GM23248 (cell line): Measurements from ENCODE around the gene PTPN1. TPM values are rescaled to one million over a fixed set of nuclear protein-coding genes. Genes with fewer than 3 reads are reported as not detected.
A peak's percentile ranks its signal among the peaks of the same experiment; 100 is the strongest.

ENCODE experiments used
- DNase-seq: peaks from one replicate; pipeline ENCODE4 v3.0.0-alpha.2; 2015
- H2AFZ ChIP-seq: fragments of 200-600 bp; sonication (generic); 2 replicates; pipeline ENCODE4 v1.6.1; 2016; ENCODE audit warnings: antibody characterized with exemption
- H3F3A ChIP-seq: fragments of 200-600 bp; sonication (generic); 2 replicates; pipeline ENCODE4 v1.6.1; 2016; ENCODE audit warnings: mild to moderate bottlenecking, antibody characterized with exemption, mixed run types; ENCODE audit not compliant: insufficient read depth
- H3K27ac ChIP-seq: fragments of 200-600 bp; sonication (generic); 2 replicates; pipeline ENCODE4 v1.5.1; 2016; ENCODE audit warnings: mild to moderate bottlenecking
- H3K27me3 ChIP-seq: fragments of 200-600 bp; sonication (generic); replicated peaks from 2 replicates; pipeline ENCODE4 v1.6.1; 2016; ENCODE audit warnings: mild to moderate bottlenecking; ENCODE audit not compliant: insufficient read depth
- H3K36me3 ChIP-seq: fragments of 200-600 bp; sonication (generic); 2 replicates; pipeline ENCODE4 v1.6.1; 2016; ENCODE audit warnings: low read depth, mild to moderate bottlenecking
- H3K4me1 ChIP-seq: fragments of 200-600 bp; sonication (generic); 2 replicates; pipeline ENCODE4 v1.6.1; 2016; ENCODE audit warnings: mild to moderate bottlenecking; ENCODE audit not compliant: insufficient read depth
- H3K4me2 ChIP-seq: fragments of 200-600 bp; sonication (generic); one replicate; pipeline ENCODE4 v1.6.1; 2016; ENCODE audit warnings: mild to moderate bottlenecking; ENCODE audit not compliant: unreplicated experiment
- H3K4me3 ChIP-seq: fragments of 200-600 bp; sonication (generic); 2 replicates; pipeline ENCODE4 v1.5.1; 2016; ENCODE audit warnings: mild to moderate bottlenecking
- H3K79me2 ChIP-seq: fragments of 200-600 bp; sonication (generic); 2 replicates; pipeline ENCODE4 v1.6.1; 2016; ENCODE audit warnings: mild to moderate bottlenecking; ENCODE audit not compliant: insufficient read depth
- H3K9ac ChIP-seq: fragments of 200-600 bp; sonication (generic); 2 replicates; pipeline ENCODE4 v1.6.1; 2016; ENCODE audit warnings: mild to moderate bottlenecking
- H3K9me2 ChIP-seq: fragments of 200-600 bp; sonication (generic); 2 replicates; pipeline ENCODE4 v1.6.1; 2016; ENCODE audit warnings: mixed run types, mild to moderate bottlenecking, moderate library complexity; ENCODE audit not compliant: insufficient read depth
- H3K9me3 ChIP-seq: fragments of 200-600 bp; sonication (generic); one replicate; pipeline ENCODE4 v1.6.1; 2017; ENCODE audit warnings: low read depth
- H4K20me1 ChIP-seq: fragments of 200-600 bp; sonication (generic); 2 replicates; pipeline ENCODE4 v1.6.0; 2016; ENCODE audit not compliant: insufficient read depth
- EZH2 ChIP-seq: fragments of 200-600 bp; sonication (generic); IDR thresholded peaks from 2 replicates; pipeline ENCODE4 v1.6.1; 2018; ENCODE audit warnings: antibody characterized with exemption, mild to moderate bottlenecking; ENCODE audit not compliant: insufficient read depth, poor library complexity, severe bottlenecking
- EZH2phosphoT487 ChIP-seq: fragments of 200-600 bp; sonication (generic); IDR thresholded peaks from 2 replicates; pipeline ENCODE4 v1.6.1; 2018; ENCODE audit warnings: antibody characterized with exemption, moderate library complexity, mild to moderate bottlenecking, low read depth; ENCODE audit not compliant: insufficient read depth
- WGBS, 2 experiments: methylation state at CpG; one replicate each; pipeline ENCODE4 v1.1.6; 2015 to 2017; ENCODE audit warnings: low lambda C conversion rate in 2 of 2, low coverage in 1 of 2; ENCODE audit errors: missing lambda C conversion rate in 2 of 2; 5-methylcytosine and 5-hydroxymethylcytosine counted together
- in situ Hi-C: fragments of 300-500 bp; cut with MboI; formaldehyde crosslinking; loops from 2 replicates; pipeline ENCODE4 v1.15.0; 2020
- polyA plus RNA-seq: library from polyadenylated mRNA; unstranded; fragments of >200 nt; fragmentation: Nextera tagmentation; extraction: Ambion mirVana; gene quantifications from 2 replicates; pipeline ENCODE4 v1.2.1, GENCODE V29; 2016
- total RNA-seq: library from RNA; depleted of rRNA; stranded (reverse); fragments of >200 nt; shearing (Covaris generic); gene quantifications from 2 replicates; pipeline ENCODE4 v1.2.3, GENCODE V29; 2014

The PTPN1 gene
- total and polyA plus RNA-seq, 2 experiments from 2014 or later = 18.9 to 22.8 TPM

GRCh38 chr20:50574586-50574985 is 64.4 kb downstream of the PTPN1 start:
- no peak overlapping the region for H2AFZ ChIP-seq
- H4K20me1 ChIP-seq = peaks cover 3% of the 10 kb centered on the region; the same call in 1 of the 2 replicates
- no peak overlapping the region for H3K4me3 ChIP-seq
- in situ Hi-C loops = loop anchor here (10.0 kb wide), 1 partner anchor 90 kb away; no protein-coding TSS in a partner anchor
- WGBS, 2 experiments = 97 to 99% methylated on average over 5 of the region's 5 CpGs
- no peaks in the 10 kb centered on the region for H3K9me2 ChIP-seq
- TF ChIP-seq EZH2phosphoT487 (no peak), EZH2 (no peak)
- peaks cover 25% of the 10 kb centered on the region for H3F3A ChIP-seq
- H3K9ac ChIP-seq = no peak overlapping the region
- peaks cover 11% of the 10 kb centered on the region; the same call in 1 of the 2 replicates for H3K36me3 ChIP-seq
- no peaks in the 10 kb centered on the region for H3K27me3 ChIP-seq
- H3K79me2 ChIP-seq = peaks cover 83% of the 10 kb centered on the region
- H3K9me3 ChIP-seq = no peaks in the 10 kb centered on the region
- H3K27ac ChIP-seq = no peak overlapping the region
- H3K4me1 ChIP-seq = peaks cover 14% of the 10 kb centered on the region
- no peak overlapping the region for H3K4me2 ChIP-seq
- no peak for DNase-seq

GRCh38 chr20:50575865-50576720 is 65.9 kb downstream of the PTPN1 start:
- TF ChIP-seq EZH2phosphoT487 (no peak), EZH2 (no peak)
- no peak overlapping the region for H3K4me2 ChIP-seq
- no peak overlapping the region for H3K9ac ChIP-seq
- peaks cover 14% of the 10 kb centered on the region for H3K4me1 ChIP-seq
- no peak overlapping the region for H2AFZ ChIP-seq
- H4K20me1 ChIP-seq = peaks cover 3% of the 10 kb centered on the region; the same call in 1 of the 2 replicates
- H3K79me2 ChIP-seq = peaks cover 81% of the 10 kb centered on the region
- 58% methylated on average over 12 of the region's 12 CpGs for WGBS, 2 experiments
- H3K27me3 ChIP-seq = no peaks in the 10 kb centered on the region
- no peak overlapping the region for H3K27ac ChIP-seq
- H3K9me3 ChIP-seq = no peaks in the 10 kb centered on the region
- in situ Hi-C loops = loop anchor here (5.0 to 10.0 kb wide), 2 partner anchors 91 to 389 kb away; no protein-coding TSS in a partner anchor
- no peaks in the 10 kb centered on the region for H3K9me2 ChIP-seq
- peaks cover 25% of the 10 kb centered on the region for H3F3A ChIP-seq
- H3K4me3 ChIP-seq = no peak overlapping the region
- H3K36me3 ChIP-seq = peaks cover 19% of the 10 kb centered on the region
- DNase-seq = peak; percentile 79

- DNase-seq = no peak
- TF ChIP-seq EZH2 (no peak), EZH2phosphoT487 (no peak)
- Histone ChIP-seq H3K4me2 (no peak overlapping the region), H3K4me3 (no peak overlapping the region), H3K27ac (no peak overlapping the region), H4K20me1 (peaks cover 3% of the 10 kb centered on the region; the same call in 1 of the 2 replicates), H3K79me2 (peaks cover 68% of the 10 kb centered on the region), H3K27me3 (no peaks in the 10 kb centered on the region), H3K9me3 (no peaks in the 10 kb centered on the region), H3F3A (peaks cover 19% of the 10 kb centered on the region), H3K36me3 (peaks cover 24% of the 10 kb centered on the region), H2AFZ (no peak overlapping the region), H3K9me2 (no peaks in the 10 kb centered on the region), H3K9ac (no peak overlapping the region), H3K4me1 (peaks cover 12% of the 10 kb centered on the region)
- in situ Hi-C loops = loop anchor here (5.0 to 10.0 kb wide), 2 partner anchors 93 to 390 kb away; no protein-coding TSS in a partner anchor
- WGBS, 2 experiments = 83 to 89% methylated on average over 16 to 17 of the region's 17 CpGs
These were observed 67.2 kb downstream of the PTPN1 start for GRCh38 chr20:50577175-50578018.

- H3K9me2 ChIP-seq = no peaks in the 10 kb centered on the region
- H3K4me3 ChIP-seq = no peak overlapping the region
- in situ Hi-C loops = loop anchor here (5.0 to 10.0 kb wide), 2 partner anchors 93 to 391 kb away; no protein-coding TSS in a partner anchor
- TF ChIP-seq EZH2 = no peak
- TF ChIP-seq EZH2phosphoT487 = no peak
- no peak overlapping the region for H3K27ac ChIP-seq
- H3K27me3 ChIP-seq = no peaks in the 10 kb centered on the region
- no peak overlapping the region for H3K4me2 ChIP-seq
- no peaks in the 10 kb centered on the region for H3K9me3 ChIP-seq
- WGBS, 2 experiments = 80 to 84% methylated on average over 14 of the region's 14 CpGs
- peaks cover 11% of the 10 kb centered on the region for H3F3A ChIP-seq
- H4K20me1 ChIP-seq = peaks cover 2% of the 10 kb centered on the region; the same call in 1 of the 2 replicates
- H3K79me2 ChIP-seq = peaks cover 64% of the 10 kb centered on the region
- peaks cover 29% of the 10 kb centered on the region for H3K36me3 ChIP-seq
- H3K4me1 ChIP-seq = peaks cover 4% of the 10 kb centered on the region
- H3K9ac ChIP-seq = no peak overlapping the region
- H2AFZ ChIP-seq = no peak overlapping the region
- DNase-seq = no peak
These were observed 68.0 kb downstream of the PTPN1 start for GRCh38 chr20:50578061-50578777.
